IPS DF 4.7 (cell line): Measurements from ENCODE around the gene SLC9A8.
A peak's percentile ranks its signal among the peaks of the same experiment; 100 is the strongest.

Experiments used
- DNase-seq: peaks from one replicate; pipeline ENCODE4 v3.0.0-alpha.2; 2013; ENCODE audit warnings: low spot score; ENCODE audit errors: extremely low read depth

The SLC9A8 gene

GRCh38 chr20:49874696-49875095, 62.1 kb downstream of the SLC9A8 start:
- no peak for DNase-seq

GRCh38 chr20:49877386-49877921, 64.8 kb downstream of the SLC9A8 start:
- DNase-seq, result no peak

GRCh38 chr20:49878977-49879376, 66.3 kb downstream of the SLC9A8 start:
- no peak for DNase-seq

GRCh38 chr20:49880177-49880576, 67.5 kb downstream of the SLC9A8 start:
- no peak for DNase-seq

GRCh38 chr20:49880724-49881445, 68.3 kb downstream of the SLC9A8 start:
- no peak for DNase-seq

- no peak for DNase-seq
Observed at GRCh38 chr20:49882171-49882970, 69.7 kb downstream of the SLC9A8 start.

- DNase-seq, result no peak
Observed at GRCh38 chr20:49883246-49883802, 70.7 kb downstream of the SLC9A8 start.

- no peak for DNase-seq
Observed at GRCh38 chr20:49885558-49886332, 73.1 kb downstream of the SLC9A8 start.

- DNase-seq, result no peak
Observed at GRCh38 chr20:49886571-49887213, 74.1 kb downstream of the SLC9A8 start.

- DNase-seq, result no peak
Observed at GRCh38 chr20:49887251-49888211, 74.9 kb downstream of the SLC9A8 start.

- DNase-seq, result peak; percentile 16
Observed at GRCh38 chr20:49888212-49889000, 75.8 kb downstream of the SLC9A8 start.

- no peak for DNase-seq
Observed at GRCh38 chr20:49889001-49889934, 76.6 kb downstream of the SLC9A8 start.

- no peak for DNase-seq
Observed at GRCh38 chr20:49889935-49890333, 77.3 kb downstream of the SLC9A8 start.

- DNase-seq, result no peak
Observed at GRCh38 chr20:49890471-49891361, 78.1 kb downstream of the SLC9A8 start.

- DNase-seq, result no peak
Observed at GRCh38 chr20:49891476-49892110, 79.0 kb downstream of the SLC9A8 start.

GRCh38 chr20:49892260-49892659, 79.6 kb downstream of the SLC9A8 start:
- no peak for DNase-seq
